CD4-positive, alpha-beta T cell treated with Interleukin-2 at 100 ng/mL for 4 hours (primary cell): Measurements from ENCODE around the gene HIVEP3.

ENCODE experiments used
- DNase-seq: peaks from one replicate; pipeline ENCODE4 v3.0.0-alpha.2; 2020; ENCODE audit warnings: low spot score

Gene HIVEP3

GRCh38 chr1:41533016-41533730 lies 385.5 kb downstream of the HIVEP3 start:
- no peak for DNase-seq

- DNase-seq = no peak
Measured at GRCh38 chr1:41532206-41532975, 386.3 kb downstream of the HIVEP3 start.

GRCh38 chr1:41530411-41530810 lies 388.3 kb downstream of the HIVEP3 start:
- DNase-seq = no peak

- DNase-seq = no peak
Measured at GRCh38 chr1:41529621-41530395, 388.9 kb downstream of the HIVEP3 start.

GRCh38 chr1:41528726-41529605 lies 389.8 kb downstream of the HIVEP3 start:
- no peak for DNase-seq

- no peak for DNase-seq
Measured at GRCh38 chr1:41528106-41528505, 390.6 kb downstream of the HIVEP3 start.

GRCh38 chr1:41526956-41527561 lies 391.7 kb downstream of the HIVEP3 start:
- DNase-seq = no peak

- no peak for DNase-seq
Measured at GRCh38 chr1:41525891-41526587, 392.7 kb downstream of the HIVEP3 start.

- DNase-seq = no peak
Measured at GRCh38 chr1:41524676-41525675, 393.7 kb downstream of the HIVEP3 start.

- DNase-seq = no peak
Measured at GRCh38 chr1:41523949-41524675, 394.6 kb downstream of the HIVEP3 start.

GRCh38 chr1:41523071-41523470 lies 395.7 kb downstream of the HIVEP3 start:
- DNase-seq = no peak

GRCh38 chr1:41521766-41522165 lies 397.0 kb downstream of the HIVEP3 start:
- DNase-seq = no peak

- no peak for DNase-seq
Measured at GRCh38 chr1:41520951-41521752, 397.6 kb downstream of the HIVEP3 start.

- DNase-seq = no peak
Measured at GRCh38 chr1:41519667-41520066, 399.1 kb downstream of the HIVEP3 start.

- DNase-seq = no peak
Measured at GRCh38 chr1:41518471-41518870, 400.3 kb downstream of the HIVEP3 start.

GRCh38 chr1:41517062-41517438 lies 401.7 kb downstream of the HIVEP3 start:
- no peak for DNase-seq

- DNase-seq = peak; percentile 47
Measured at GRCh38 chr1:41516168-41517061, 402.3 kb downstream of the HIVEP3 start.
